Measurements from ENCODE around the gene GPR31. TPM values are rescaled to one million over a fixed set of nuclear protein-coding genes. Genes with fewer than 3 reads are reported as not detected.

The GPR31 gene
- polyA plus RNA-seq, 3 donors, result not detected

DNA sequence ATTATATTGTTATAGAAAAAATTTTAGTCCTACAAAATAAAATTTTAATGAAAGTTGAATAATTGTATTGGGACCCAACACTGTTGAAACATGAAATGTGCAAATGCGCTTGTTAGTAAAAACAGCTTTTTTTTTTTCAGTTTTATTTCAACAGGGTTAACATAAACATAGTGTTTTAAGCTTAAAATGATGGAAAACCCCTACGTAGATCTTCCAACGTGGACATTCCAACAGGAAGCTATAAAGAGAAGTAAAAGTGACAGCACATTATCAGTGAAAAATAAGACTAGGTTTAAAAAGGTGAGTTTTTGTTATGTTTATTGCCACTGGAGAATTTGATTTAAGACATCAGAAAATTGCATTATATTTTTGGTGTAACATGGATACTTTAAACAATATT is 6.5 kb upstream of the GPR31 start:
- no peak overlapping the region for H3K4me3 Mint-ChIP-seq

DNA sequence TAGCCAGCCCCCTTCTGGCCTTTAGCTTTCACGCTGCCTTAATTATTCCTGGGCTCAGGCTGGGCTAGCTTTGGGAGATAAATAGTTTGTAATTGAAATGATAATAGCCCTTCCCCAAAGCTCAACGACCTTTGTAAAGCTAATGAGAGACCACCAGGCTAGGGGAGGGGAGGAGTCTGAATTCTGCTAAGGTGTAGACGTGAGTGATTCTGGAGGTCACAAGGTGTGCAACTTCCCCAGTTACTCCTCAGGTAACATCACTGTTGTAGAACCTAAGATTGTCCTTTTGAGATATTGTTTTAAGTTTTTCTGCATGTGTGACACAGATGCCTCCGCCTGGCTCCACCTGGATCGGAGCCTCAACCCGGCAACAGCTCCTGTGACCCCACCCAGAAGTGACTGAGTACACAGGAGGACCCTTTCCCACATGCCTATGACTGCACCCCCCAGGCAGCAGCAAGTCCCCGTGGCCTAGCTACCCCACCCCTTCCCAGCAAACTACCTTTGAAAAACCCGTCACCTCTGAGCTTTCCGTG is 5.8 kb upstream of the GPR31 start:
- 98% methylated on average over 7 of the region's 9 CpGs for WGBS (ENCODE audit: insufficient coverage)
- H3K36me3 Mint-ChIP-seq, result no peaks in the 10 kb centered on the region
- no peaks in the 10 kb centered on the region for H3K4me1 Mint-ChIP-seq
- Histone ChIP-seq H3K4me1 (ENCODE audit: control insufficient read depth in 1 of 2, insufficient read depth in 2 of 2, low read length in 2 of 2) (no peaks in the 10 kb centered on the region), H3K9ac (ENCODE audit: insufficient read depth, low read length, poor library complexity, severe bottlenecking) (no peak overlapping the region), H3K79me2 (ENCODE audit: insufficient read depth, low read length) (no peaks in the 10 kb centered on the region), H3K9me3 (replicated peaks in 1 of 2; ENCODE audit: control insufficient read depth in 1 of 2, insufficient read depth in 1 of 2, low read length in 2 of 2) (no peaks in the 10 kb centered on the region), H3K4me2 (replicated peaks; ENCODE audit: extremely low read depth, low read length, poor library complexity, severe bottlenecking) (no peak overlapping the region), H3K4me3 (replicated peaks in 1 of 3; ENCODE audit: low read depth in 2 of 3, low read length in 3 of 3) (no peak overlapping the region), H2AFZ (ENCODE audit: insufficient read depth, low read depth, low read length, poor library complexity, severe bottlenecking) (no peak overlapping the region), H3K27ac (ENCODE audit: low read depth in 1 of 2, low read length in 2 of 2) (no peak overlapping the region), H3K27me3 (ENCODE audit: control insufficient read depth in 2 of 2, insufficient read depth in 2 of 2, low read length in 2 of 2) (no peaks in the 10 kb centered on the region), H4K20me1 (ENCODE audit: insufficient read depth, low read length) (no peaks in the 10 kb centered on the region), H3K36me3 (replicated peaks in 1 of 2; ENCODE audit: control insufficient read depth in 1 of 2, insufficient read depth in 2 of 2, low read length in 2 of 2) (no peaks in the 10 kb centered on the region)
- H3K27ac Mint-ChIP-seq, result no peak overlapping the region
- DNase-seq, result no peak
- TF ChIP-seq, protein P1, sequence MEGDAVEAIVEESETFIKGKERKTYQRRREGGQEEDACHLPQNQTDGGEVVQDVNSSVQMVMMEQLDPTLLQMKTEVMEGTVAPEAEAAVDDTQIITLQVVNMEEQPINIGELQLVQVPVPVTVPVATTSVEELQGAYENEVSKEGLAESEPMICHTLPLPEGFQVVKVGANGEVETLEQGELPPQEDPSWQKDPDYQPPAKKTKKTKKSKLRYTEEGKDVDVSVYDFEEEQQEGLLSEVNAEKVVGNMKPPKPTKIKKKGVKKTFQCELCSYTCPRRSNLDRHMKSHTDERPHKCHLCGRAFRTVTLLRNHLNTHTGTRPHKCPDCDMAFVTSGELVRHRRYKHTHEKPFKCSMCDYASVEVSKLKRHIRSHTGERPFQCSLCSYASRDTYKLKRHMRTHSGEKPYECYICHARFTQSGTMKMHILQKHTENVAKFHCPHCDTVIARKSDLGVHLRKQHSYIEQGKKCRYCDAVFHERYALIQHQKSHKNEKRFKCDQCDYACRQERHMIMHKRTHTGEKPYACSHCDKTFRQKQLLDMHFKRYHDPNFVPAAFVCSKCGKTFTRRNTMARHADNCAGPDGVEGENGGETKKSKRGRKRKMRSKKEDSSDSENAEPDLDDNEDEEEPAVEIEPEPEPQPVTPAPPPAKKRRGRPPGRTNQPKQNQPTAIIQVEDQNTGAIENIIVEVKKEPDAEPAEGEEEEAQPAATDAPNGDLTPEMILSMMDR (IDR thresholded peaks at IDR 0.05), result no peak
- peaks cover 0 to 5% (median 2%) of the 10 kb centered on the region in 3 donors for H3K27me3 Mint-ChIP-seq (ENCODE audit: low read depth in 3 of 3)
- intact Hi-C loops (cut with micrococcal nuclease), result no loop called here
- peaks cover 0 to 2% (median 0%) of the 10 kb centered on the region in 7 donors for H3K9me3 Mint-ChIP-seq
- no peak overlapping the region for H3K4me3 Mint-ChIP-seq

More for the DNA sequence above, 6.5 kb upstream of the GPR31 start:
- Histone ChIP-seq H3K9me3 (replicated peaks in 1 of 2; ENCODE audit: control insufficient read depth in 1 of 2, insufficient read depth in 1 of 2, low read length in 2 of 2) (no peaks in the 10 kb centered on the region), H3K27ac (ENCODE audit: low read depth in 1 of 2, low read length in 2 of 2) (no peak overlapping the region), H3K4me1 (ENCODE audit: control insufficient read depth in 1 of 2, insufficient read depth in 2 of 2, low read length in 2 of 2) (no peaks in the 10 kb centered on the region), H3K36me3 (replicated peaks in 1 of 2; ENCODE audit: control insufficient read depth in 1 of 2, insufficient read depth in 2 of 2, low read length in 2 of 2) (no peaks in the 10 kb centered on the region), H3K9ac (ENCODE audit: insufficient read depth, low read length, poor library complexity, severe bottlenecking) (no peak overlapping the region), H4K20me1 (ENCODE audit: insufficient read depth, low read length) (no peaks in the 10 kb centered on the region), H3K27me3 (ENCODE audit: control insufficient read depth in 2 of 2, insufficient read depth in 2 of 2, low read length in 2 of 2) (no peaks in the 10 kb centered on the region), H3K79me2 (ENCODE audit: insufficient read depth, low read length) (no peaks in the 10 kb centered on the region), H3K4me3 (replicated peaks in 1 of 3; ENCODE audit: low read depth in 2 of 3, low read length in 3 of 3) (no peak overlapping the region), H2AFZ (ENCODE audit: insufficient read depth, low read depth, low read length, poor library complexity, severe bottlenecking) (no peak overlapping the region), H3K4me2 (replicated peaks; ENCODE audit: extremely low read depth, low read length, poor library complexity, severe bottlenecking) (no peak overlapping the region)
- Mint-ChIP-seq H3K27me3 (ENCODE audit: low read depth in 3 of 3) (peaks cover 0 to 5% (median 2%) of the 10 kb centered on the region in 3 donors), H3K4me1 (no peaks in the 10 kb centered on the region), H3K36me3 (no peaks in the 10 kb centered on the region), H3K9me3 (peaks cover 0 to 2% (median 0%) of the 10 kb centered on the region in 7 donors), H3K27ac (no peak overlapping the region)
- intact Hi-C loops (cut with micrococcal nuclease), result no loop called here
- DNase-seq, result no peak
- TF ChIP-seq, protein P1 (IDR thresholded peaks at IDR 0.05), result no peak
- no CpG with 5 or more reads among the region's 3 CpGs for WGBS (ENCODE audit: insufficient coverage)
